AG10803 (cell line): ENCODE data around the gene FCHSD2.
"Not testable (repeated sequence)": the region's sequence is repeated elsewhere in the genome, so short reads cannot be mapped to it uniquely, and the experiment has no call there.

Experiments used
- DNase-seq: peaks from one replicate; pipeline ENCODE4 v3.0.0; 2010; ENCODE audit warnings: low read depth
- H3K4me3 ChIP-seq: 2 replicates; pipeline ENCODE4 v1.5.1; 2011; ENCODE audit warnings: mild to moderate bottlenecking, low read length, control low read depth
- CTCF ChIP-seq: conservative IDR thresholded peaks from 2 replicates; pipeline ENCODE4 v1.5.1; 2011; ENCODE audit warnings: mild to moderate bottlenecking, low read length, control low read depth, inconsistent platforms

Gene FCHSD2

GRCh38 chr11:72831521-72832300, 310.4 kb downstream of the FCHSD2 start:
- no peak overlapping the region for H3K4me3 ChIP-seq
- DNase-seq = peak; percentile 74
- peak; percentile 97 for TF ChIP-seq CTCF

GRCh38 chr11:72829884-72830533, 312.1 kb downstream of the FCHSD2 start:
- TF ChIP-seq CTCF = no peak
- DNase-seq = no peak
- no peak overlapping the region for H3K4me3 ChIP-seq

GRCh38 chr11:72829178-72829577, 312.9 kb downstream of the FCHSD2 start:
- no peak for DNase-seq
- no peak for TF ChIP-seq CTCF
- H3K4me3 ChIP-seq = no peak overlapping the region

GRCh38 chr11:72828692-72829101, 313.4 kb downstream of the FCHSD2 start:
- TF ChIP-seq CTCF = no peak
- no peak overlapping the region for H3K4me3 ChIP-seq
- DNase-seq = no peak

GRCh38 chr11:72828081-72828567, 314.0 kb downstream of the FCHSD2 start:
- peak; percentile 42 for DNase-seq
- H3K4me3 ChIP-seq = no peak overlapping the region
- no peak for TF ChIP-seq CTCF

- H3K4me3 ChIP-seq, DNase-seq: not testable (repeated sequence)
Measured at GRCh38 chr11:72827656-72828055, 314.5 kb downstream of the FCHSD2 start.

- no peak for DNase-seq
- no peak for TF ChIP-seq CTCF
- H3K4me3 ChIP-seq = no peak overlapping the region
Measured at GRCh38 chr11:72826942-72827480, 315.1 kb downstream of the FCHSD2 start.
